Body of pancreas (tissue), 4 donors: ENCODE data around the gene SNX32. TPM values are rescaled to one million over a fixed set of nuclear protein-coding genes. Genes with fewer than 3 reads are reported as not detected.

Experiments used
- ATAC-seq: fragments of 150-250 bp; one replicate; pipeline ENCODE4 v1.9.1; 2016
- DNase-seq, 4 donors: peaks; one replicate each; pipeline ENCODE4 v3.0.0-alpha.2; 2019
- H3K27ac ChIP-seq, 4 donors: fragments of 200-600 bp; sonication (generic); 1 replicate in 3 of 4; 2 replicates in 1 of 4; pipeline versions ENCODE4 v1.5.1 to v1.6.1; 2016 to 2019; ENCODE audit warnings: mild to moderate bottlenecking in 1 of 4, mixed read lengths in 1 of 4, moderate library complexity in 1 of 4
- H3K27me3 ChIP-seq, 2 donors: fragments of 200-600 bp; sonication (generic); one replicate each; pipeline ENCODE4 v1.6.0; 2016; ENCODE audit warnings: mild to moderate bottlenecking in 1 of 2
- H3K36me3 ChIP-seq, 2 donors: fragments of 200-600 bp; sonication (generic); replicated peaks in 1 of 2; 2 replicates each; pipeline ENCODE4 v1.5.1; 2016; ENCODE audit warnings: low read depth in 2 of 2; ENCODE audit not compliant: insufficient read depth in 1 of 2
- H3K4me1 ChIP-seq: fragments of 200-600 bp; sonication (generic); one replicate; pipeline ENCODE4 v1.6.0; 2016
- H3K4me3 ChIP-seq, 2 donors: fragments of 200-600 bp; sonication (generic); 1 replicate in 1 of 2; 2 replicates in 1 of 2; pipeline ENCODE4 v1.5.1; 2016 to 2019
- H3K9me3 ChIP-seq, 3 donors: fragments of 200-600 bp; sonication (generic); 1 replicate in 2 of 3; 2 replicates in 1 of 3; pipeline ENCODE4 v1.5.1; 2016
- POLR2A ChIP-seq, 3 donors: fragments of 450-650 bp; IDR thresholded peaks; one replicate each; pipeline ENCODE4 v1.6.1; 2016; ENCODE audit warnings: antibody characterized with exemption in 3 of 3, mild to moderate bottlenecking in 2 of 3
- WGBS, 2 donors: methylation state at CpG; one replicate each; pipeline ENCODE4 v1.1.5; 2017; 5-methylcytosine and 5-hydroxymethylcytosine counted together
- intact Hi-C: fragments of 100-400 bp; cut with DNase I; formaldehyde crosslinking; loops from one replicate; pipeline ENCODE4 v1.15.1; 2023
- total RNA-seq, 2 donors: library from RNA; depleted of rRNA; stranded (reverse); fragments of >200 nt; gene quantifications; one replicate each; pipeline ENCODE4 v1.1.0, GENCODE V29; 2016
- TF ChIP-seq, protein P1 (sequence below), 7 experiments: fragments of 450-650 bp in 4 of 7; fragments of 200-600 bp in 3 of 7; sonication (generic) in 3 of 7; IDR thresholded peaks; one replicate each; pipeline ENCODE4 v1.5.1; 2016 to 2019; ENCODE audit warnings: antibody characterized with exemption in 7 of 7

Gene SNX32
- total RNA-seq, 2 donors from 2014 or later: 0.26 TPM; not detected in 1

DNA sequence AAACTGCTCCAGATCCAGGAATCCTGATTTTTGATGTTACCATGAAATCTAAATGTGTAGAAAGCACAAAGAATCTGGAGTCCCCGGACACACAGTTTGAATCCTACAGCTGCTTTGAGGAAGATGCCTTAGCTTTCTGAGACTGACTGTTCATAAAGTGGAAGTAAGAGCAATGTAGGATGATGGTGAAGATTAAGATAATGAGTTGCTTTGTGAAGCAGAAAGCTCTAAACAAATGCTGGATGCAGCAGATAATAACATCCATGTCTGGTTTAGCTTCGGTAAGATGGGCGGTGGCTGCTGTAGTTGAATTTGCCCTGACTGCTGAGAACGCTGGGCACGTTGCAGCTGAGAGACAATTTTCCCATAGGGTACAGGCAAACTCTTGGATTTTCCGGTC lies 26.8 kb upstream of the SNX32 start:
- Histone ChIP-seq H3K27me3 (peaks cover 0 to 20% of the 10 kb centered on the region in 2 donors), H3K36me3 (no peaks in the 10 kb centered on the region), H3K27ac (no peak overlapping the region), H3K4me1 (no peaks in the 10 kb centered on the region), H3K9me3 (no peaks in the 10 kb centered on the region), H3K4me3 (no peak overlapping the region)
- ATAC-seq (no peak), DNase-seq (no peak)
- 57 to 61% methylated on average over 6 of the region's 6 CpGs for WGBS, 2 donors
- intact Hi-C loops: no loop called here
- TF ChIP-seq, protein P1, sequence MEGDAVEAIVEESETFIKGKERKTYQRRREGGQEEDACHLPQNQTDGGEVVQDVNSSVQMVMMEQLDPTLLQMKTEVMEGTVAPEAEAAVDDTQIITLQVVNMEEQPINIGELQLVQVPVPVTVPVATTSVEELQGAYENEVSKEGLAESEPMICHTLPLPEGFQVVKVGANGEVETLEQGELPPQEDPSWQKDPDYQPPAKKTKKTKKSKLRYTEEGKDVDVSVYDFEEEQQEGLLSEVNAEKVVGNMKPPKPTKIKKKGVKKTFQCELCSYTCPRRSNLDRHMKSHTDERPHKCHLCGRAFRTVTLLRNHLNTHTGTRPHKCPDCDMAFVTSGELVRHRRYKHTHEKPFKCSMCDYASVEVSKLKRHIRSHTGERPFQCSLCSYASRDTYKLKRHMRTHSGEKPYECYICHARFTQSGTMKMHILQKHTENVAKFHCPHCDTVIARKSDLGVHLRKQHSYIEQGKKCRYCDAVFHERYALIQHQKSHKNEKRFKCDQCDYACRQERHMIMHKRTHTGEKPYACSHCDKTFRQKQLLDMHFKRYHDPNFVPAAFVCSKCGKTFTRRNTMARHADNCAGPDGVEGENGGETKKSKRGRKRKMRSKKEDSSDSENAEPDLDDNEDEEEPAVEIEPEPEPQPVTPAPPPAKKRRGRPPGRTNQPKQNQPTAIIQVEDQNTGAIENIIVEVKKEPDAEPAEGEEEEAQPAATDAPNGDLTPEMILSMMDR (IDR thresholded peaks at IDR 0.05): no peak
- no peak for TF ChIP-seq POLR2A (IDR thresholded peaks at IDR 0.05)

- ATAC-seq (peak; percentile 7), DNase-seq (peak in 1 of 4 donors; percentile 49)
- 43 to 55% methylated on average over 20 of the region's 20 CpGs for WGBS, 2 donors
- H3K27me3 ChIP-seq: peaks cover 0 to 13% of the 10 kb centered on the region in 2 donors
- no peak overlapping the region for H3K4me3 ChIP-seq
- no peak overlapping the region for H3K27ac ChIP-seq
- no peaks in the 10 kb centered on the region for H3K9me3 ChIP-seq
- H3K4me1 ChIP-seq: no peaks in the 10 kb centered on the region
- H3K36me3 ChIP-seq: no peaks in the 10 kb centered on the region
- TF ChIP-seq, protein P1 (IDR thresholded peaks at IDR 0.05): no peak
- TF ChIP-seq POLR2A (IDR thresholded peaks at IDR 0.05): no peak
- intact Hi-C loops: no loop called here
Observed at GRCh38 chr11:65808744-65809341, 24.9 kb upstream of the SNX32 start.

DNA sequence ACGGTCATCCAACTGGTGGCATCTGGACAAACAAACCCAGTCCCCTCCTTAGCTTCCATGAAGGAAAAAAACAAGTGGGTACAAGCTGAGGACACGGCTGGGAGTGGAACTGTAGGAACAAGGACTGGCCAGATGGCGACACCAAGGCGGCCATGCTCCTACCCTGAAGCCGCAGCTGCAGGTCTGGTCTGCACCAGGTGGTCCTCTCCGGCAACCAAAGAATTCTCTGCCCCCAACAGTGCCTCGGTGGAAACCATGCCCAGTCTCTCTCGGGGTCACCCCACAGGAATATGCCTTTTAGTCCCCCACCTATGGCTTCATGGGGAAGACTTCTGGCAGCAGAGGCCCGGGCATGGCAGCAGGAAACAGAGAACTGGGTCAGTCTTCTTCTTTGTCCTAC lies 24.3 kb upstream of the SNX32 start:
- H3K4me3 ChIP-seq: no peak overlapping the region
- H3K9me3 ChIP-seq: no peaks in the 10 kb centered on the region
- no peak overlapping the region for H3K27ac ChIP-seq
- DNase-seq (no peak), ATAC-seq (no peak)
- peaks cover 0 to 7% of the 10 kb centered on the region in 2 donors for H3K27me3 ChIP-seq
- no peaks in the 10 kb centered on the region for H3K4me1 ChIP-seq
- TF ChIP-seq, protein P1 (IDR thresholded peaks at IDR 0.05): no peak
- TF ChIP-seq POLR2A (IDR thresholded peaks at IDR 0.05): no peak
- H3K36me3 ChIP-seq: no peaks in the 10 kb centered on the region
- 72 to 78% methylated on average over 7 to 9 of the region's 9 CpGs for WGBS, 2 donors
- intact Hi-C loops: no loop called here

DNA sequence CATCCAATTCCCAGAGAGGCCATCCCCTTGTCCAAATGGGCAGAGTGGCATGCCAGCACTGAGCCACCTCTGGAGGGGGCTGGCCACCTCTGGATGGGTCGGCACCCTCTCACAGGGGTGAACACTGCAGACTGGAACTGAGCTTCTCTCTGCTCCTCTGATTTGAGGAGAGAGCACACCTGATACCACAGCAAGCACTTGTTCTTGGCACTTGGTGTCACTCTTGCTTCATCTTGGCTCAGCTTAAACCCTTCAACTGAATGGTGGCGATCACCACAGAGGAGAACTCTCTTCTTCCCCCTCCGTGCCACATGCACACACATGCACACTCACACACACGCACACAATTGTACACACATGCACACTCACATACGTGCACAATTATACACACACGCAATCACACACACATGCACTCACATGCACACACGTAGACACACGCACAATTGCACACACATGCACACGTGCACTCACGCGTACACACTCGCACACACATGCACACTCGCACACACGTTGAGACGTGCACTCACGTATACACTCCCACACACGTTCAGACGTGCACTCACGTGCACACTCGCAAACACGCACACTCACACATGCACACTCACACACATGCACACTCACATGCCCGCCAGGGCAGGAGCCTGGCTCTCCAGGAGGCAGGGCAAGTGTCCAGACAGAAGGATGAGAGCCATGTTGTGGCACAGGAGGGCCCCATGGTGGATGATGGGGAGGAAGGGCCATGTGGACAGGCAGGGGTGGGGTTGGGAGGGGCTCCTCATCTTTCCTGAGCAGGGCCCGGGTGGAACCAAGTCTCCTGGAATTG lies 23.5 kb upstream of the SNX32 start:
- Histone ChIP-seq H3K36me3 (no peaks in the 10 kb centered on the region), H3K4me1 (no peaks in the 10 kb centered on the region), H3K9me3 (no peaks in the 10 kb centered on the region), H3K27ac (no peak overlapping the region), H3K4me3 (no peak overlapping the region), H3K27me3 (peaks cover 0 to 6% of the 10 kb centered on the region in 2 donors)
- ATAC-seq: no peak
- intact Hi-C loops: loop anchor here (5.0 kb wide), 1 partner anchor 33 kb away; no protein-coding TSS in a partner anchor
- TF ChIP-seq POLR2A (IDR thresholded peaks at IDR 0.05): no peak
- TF ChIP-seq, protein P1 (IDR thresholded peaks at IDR 0.05): no peak
- no peak for DNase-seq
- 78 to 79% methylated on average over 23 of the region's 23 CpGs for WGBS, 2 donors
